Activated naive CD4-positive, alpha-beta T cell treated with Interleukin-2 at 50 U/mL for 16 hours (primary cell): ENCODE data around the gene DPYD.

Experiments used
- DNase-seq: peaks from one replicate; pipeline ENCODE4 v3.0.0-alpha.2; 2020

DPYD gene

DNA sequence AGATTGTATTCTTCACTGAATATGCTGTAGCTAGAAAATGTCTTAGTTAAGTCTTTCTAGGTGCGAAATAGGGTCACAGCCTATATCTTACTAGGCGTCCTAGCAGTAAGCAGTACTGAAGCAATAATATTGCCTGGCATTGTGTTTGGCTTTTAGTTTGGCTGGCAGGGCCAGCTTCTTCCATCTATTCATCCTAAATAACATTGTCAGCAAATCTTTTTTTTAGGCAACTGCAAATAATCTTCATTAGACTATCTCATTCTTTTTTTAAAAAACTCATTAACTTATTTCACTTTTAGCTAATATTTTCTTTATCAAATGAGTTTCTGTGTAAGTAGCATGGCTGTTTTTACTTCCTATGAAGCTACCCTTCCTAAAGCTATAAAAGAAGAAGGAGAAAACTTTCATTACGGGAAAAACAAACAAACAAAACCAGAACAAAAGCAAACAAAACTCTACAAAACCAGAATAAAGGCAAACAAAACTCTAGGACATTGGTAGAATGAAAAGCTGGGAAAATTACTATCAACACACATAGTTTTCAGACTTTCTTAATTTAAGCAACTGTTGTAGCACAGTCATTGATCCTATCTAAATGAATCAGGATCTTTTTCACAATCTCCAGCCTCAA, 506.0 kb downstream of the DPYD start:
- DNase-seq = no peak

- DNase-seq = no peak
Measured at GRCh38 chr1:97412737-97413136, 508.1 kb downstream of the DPYD start.

DNA sequence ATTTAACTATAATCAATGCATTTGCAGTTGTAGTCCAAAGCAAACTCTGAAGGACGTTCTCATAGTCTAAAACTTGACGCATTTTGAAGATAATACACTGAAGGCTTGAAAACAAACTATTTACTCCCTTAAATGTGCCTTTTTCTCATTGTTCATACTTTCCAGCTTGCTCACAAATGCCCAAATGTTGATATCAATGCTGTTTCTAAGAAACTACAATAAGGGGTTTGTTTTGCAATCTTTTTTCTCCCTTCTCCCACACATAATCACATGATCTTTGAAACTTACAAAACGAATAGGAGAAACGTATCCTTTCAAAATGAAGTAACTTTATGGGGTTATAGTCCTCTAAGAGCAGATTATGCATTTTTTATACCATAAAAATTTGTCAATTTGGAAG, 508.7 kb downstream of the DPYD start:
- no peak for DNase-seq

GRCh38 chr1:97396463-97396862, 524.4 kb downstream of the DPYD start:
- no peak for DNase-seq

- DNase-seq = no peak
Measured at GRCh38 chr1:97392701-97393100, 528.1 kb downstream of the DPYD start.

- DNase-seq = no peak
Measured at GRCh38 chr1:97385536-97386277, 535.1 kb downstream of the DPYD start.

DNA sequence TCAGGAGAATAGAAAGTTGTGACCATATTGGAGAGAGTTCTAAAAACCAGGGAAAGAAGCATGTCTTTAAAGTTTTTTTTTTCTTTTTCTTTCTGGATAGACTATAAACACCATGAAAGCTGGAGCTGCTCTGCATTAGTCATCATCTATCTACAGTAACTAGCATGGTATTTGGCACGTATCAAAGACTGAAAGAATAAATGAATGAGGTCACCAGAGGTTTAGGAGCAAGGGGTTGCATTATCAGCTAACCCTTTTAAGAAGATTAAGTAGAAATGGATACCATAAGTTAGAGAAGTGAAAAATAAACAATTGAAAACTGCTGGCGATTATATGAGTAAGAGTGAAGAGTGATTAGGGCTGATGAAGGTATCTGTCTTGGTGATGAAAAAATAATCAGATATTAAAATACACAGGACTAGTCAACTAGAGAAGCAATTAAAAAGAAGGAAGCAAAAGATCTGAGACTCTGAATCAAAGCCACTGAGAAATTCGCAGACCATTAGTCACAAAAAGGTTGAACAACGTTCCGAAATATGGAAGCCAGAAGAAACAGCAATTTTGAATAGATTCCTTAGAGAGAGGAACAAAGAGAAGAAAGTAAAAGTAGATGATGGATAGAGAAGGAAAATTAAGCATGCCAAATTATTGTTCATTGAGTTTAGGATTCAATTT, 536.4 kb downstream of the DPYD start:
- DNase-seq = no peak

- DNase-seq = no peak
Measured at GRCh38 chr1:97383797-97384196, 537.0 kb downstream of the DPYD start.

DNA sequence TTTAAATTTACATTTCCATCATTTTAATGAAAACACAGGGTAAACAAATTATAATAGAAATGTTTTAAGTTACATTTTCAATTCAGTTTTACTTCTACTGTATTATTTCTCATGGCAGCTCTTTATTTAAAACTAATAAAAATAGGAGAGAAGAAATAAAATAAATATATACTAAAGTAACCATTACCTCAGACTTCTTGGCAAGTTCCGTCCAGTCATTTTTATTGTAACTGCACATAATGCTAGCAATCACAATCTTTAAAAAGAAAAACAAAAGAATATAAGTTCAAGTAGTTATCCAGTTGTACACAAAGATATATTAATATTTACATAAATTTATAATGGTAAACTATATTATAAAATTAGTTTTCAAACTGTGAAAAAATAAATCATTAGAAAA, 538.6 kb downstream of the DPYD start:
- DNase-seq = no peak

DNA sequence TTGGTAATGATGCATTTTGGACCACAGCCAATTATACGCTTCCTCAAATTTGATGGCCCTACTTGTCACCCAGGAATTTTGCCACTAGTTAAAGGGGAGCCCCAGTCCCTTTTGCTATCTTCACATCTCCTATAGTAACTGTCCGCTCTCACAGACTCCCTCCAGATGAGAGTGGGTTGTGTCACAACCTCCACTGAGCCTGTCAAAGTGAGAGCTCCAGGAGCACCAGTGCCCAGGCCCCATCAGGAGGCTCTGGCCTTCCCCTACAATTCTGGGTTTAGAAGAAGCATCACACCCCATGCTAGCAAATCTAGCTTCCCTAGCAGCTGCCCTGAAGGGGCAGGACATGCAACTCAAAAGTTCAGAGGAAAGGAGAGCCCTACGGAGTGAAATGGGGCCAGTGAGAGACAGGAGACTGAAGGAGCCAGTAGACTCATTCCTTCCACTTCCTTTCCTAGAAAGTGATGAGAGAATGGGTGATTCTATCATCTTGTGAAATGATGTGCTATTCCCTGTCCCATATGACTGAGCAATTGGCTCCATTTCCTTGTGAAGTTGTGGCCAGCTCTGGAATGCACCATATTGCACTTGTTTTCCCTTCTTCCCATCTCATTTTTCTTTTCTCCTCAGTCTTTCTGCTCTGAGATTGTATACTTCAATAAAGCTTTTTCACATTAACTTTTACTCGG, 541.3 kb downstream of the DPYD start:
- DNase-seq = no peak

GRCh38 chr1:97378596-97378995, 542.2 kb downstream of the DPYD start:
- no peak for DNase-seq

- no peak for DNase-seq
Measured at GRCh38 chr1:97377432-97378034, 543.3 kb downstream of the DPYD start.

- DNase-seq = no peak
Measured at GRCh38 chr1:97373000-97373399, 547.8 kb downstream of the DPYD start.

- DNase-seq = no peak
Measured at GRCh38 chr1:97372531-97372930, 548.3 kb downstream of the DPYD start.

GRCh38 chr1:97368296-97368695, 552.5 kb downstream of the DPYD start:
- no peak for DNase-seq

DNA sequence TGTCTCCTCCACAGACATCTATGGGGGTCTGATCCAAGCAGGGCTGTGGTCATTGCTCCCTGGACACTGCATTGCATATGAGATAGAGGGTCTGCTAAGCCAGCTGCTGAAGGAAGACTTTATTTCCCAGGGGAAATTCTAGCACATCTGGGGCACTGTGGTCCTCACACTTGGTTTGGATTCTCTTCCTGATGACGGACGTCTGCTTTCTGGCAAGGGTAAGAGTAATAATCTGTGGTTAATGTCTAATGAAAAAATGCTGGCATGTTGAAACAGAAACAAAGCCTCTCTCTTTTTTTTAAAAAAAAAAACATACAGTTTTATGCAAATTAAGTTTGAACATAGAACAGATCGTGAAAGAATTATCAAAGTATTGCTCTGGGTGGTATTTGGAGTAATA, 553.9 kb downstream of the DPYD start:
- DNase-seq = no peak

DNA sequence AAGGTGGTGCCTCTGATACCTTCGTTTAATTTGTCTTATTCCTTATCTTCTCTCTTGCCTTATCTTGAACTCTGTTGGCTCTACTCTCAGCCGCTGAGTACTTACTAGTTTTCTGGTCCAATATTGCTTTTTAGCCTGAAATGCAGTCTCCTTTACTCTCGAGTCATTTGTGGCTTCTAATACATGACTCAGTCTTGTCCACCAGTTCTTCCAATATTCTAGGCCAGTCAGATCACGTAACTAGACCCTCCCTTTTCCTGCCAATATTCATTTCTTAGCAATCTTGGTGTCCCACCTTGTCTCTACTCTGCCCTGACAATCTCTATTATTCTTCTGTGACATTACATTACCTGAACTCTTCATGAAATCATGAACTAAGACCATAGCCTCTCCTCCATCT, 555.8 kb downstream of the DPYD start:
- no peak for DNase-seq

DNA sequence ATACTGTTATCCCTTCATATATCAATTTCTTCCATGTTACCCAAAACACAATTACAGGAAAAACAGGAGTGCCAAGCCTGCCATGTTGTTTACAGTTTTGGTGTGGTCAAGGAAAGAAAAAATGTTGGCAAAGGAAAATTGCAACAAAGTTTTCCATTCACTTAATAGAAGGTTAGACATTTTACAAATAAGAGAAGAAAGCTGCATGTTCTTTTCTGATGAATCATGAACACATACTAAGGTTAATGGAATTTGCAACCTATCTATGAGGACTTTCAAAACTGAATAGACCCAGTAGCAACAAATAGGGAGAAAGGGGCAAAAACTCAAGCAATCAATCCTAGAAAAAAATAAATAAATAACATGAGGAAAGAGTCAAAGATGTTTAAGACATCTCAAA, 556.7 kb downstream of the DPYD start:
- no peak for DNase-seq

DNA sequence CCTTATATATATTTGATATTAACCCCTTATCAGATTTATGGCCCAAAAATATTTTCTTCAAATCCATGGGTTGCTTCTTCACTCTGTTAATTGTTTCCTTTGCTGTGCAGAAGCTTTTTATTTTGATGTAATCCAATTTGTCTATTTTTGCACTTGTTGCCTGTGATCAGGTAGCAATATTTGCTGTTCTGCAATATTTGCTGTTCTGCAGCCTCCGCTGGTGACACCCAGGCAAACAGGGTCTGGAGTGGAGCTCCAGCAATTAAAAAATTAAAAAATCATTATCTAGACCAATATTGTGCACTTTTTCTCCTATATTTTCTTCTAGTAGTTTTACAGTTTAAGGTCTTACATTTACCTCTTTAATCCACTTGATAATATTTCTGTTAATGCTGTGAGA, 564.5 kb downstream of the DPYD start:
- DNase-seq = no peak

GRCh38 chr1:97352936-97353382, 567.9 kb downstream of the DPYD start:
- DNase-seq = no peak

DNA sequence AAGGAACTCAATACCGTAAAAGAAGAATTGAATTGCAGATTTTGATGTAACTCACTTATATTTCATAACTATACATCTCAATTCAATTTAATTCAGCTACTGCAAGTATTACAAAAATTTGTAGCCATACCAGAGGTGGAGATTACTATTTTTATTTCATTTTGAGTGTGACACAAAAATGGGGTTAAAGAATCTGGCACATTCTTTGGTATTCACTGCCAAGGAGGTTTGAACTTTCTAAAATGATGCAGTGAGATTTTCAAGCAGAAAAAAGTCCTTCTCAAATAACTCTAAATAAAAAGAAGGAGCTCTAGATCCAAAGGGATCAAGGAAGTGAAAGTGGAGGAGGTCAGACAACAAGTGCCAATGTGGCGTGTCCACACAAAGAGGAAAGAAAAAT, 569.0 kb downstream of the DPYD start:
- no peak for DNase-seq

DNA sequence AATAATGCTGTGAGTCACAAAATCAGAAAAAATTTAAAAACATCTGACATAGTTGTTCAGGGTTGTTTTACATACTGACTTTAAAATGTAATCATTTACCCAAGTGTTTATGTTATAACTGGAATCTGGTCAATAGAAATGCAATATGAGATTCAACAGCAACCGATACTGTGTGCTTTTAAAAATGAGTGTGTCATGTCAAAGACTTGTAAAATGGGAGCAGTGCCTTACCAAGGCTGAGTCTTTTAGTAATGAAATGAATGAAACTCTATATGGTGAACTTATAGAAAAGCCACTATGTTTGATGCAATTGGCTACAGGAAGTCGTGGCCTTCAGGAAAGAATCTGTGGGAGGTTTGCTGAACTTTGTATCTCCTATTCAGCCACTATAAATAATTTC, 570.2 kb downstream of the DPYD start:
- DNase-seq = no peak

DNA sequence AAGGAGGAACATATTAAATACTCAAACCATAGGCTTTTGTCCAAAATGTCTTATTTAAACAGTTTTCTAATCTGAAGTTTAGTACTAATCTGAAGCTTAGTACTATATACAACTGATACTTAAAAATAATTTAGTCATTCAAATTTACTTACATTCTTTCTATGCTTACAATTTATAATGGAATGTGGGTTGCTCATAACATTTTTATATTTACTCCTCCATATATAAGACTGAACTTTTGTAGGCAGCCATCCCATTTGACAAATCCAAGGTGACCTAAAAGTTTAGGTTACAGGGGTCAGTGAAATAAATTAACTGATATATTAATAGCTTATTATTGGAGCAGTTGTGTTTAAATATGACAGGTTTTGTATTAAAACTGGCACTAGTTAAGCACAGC, 570.6 kb downstream of the DPYD start:
- no peak for DNase-seq
